ENCODE data around the gene FNDC1.
A peak's percentile ranks its signal among the peaks of the same experiment; 100 is the strongest.

FNDC1 gene

GRCh38 chr6:159212525-159213280 is 43.5 kb downstream of the FNDC1 start:
- no peak for DNase-seq (ENCODE audit: low spot score)

GRCh38 chr6:159213405-159213804 is 44.2 kb downstream of the FNDC1 start:
- no peak for DNase-seq (ENCODE audit: low spot score)

- DNase-seq (ENCODE audit: low spot score), result no peak
Measured at GRCh38 chr6:159214281-159214680, 45.1 kb downstream of the FNDC1 start.

GRCh38 chr6:159217595-159218275 is 48.5 kb downstream of the FNDC1 start:
- DNase-seq (ENCODE audit: low spot score), result no peak

- DNase-seq (ENCODE audit: low spot score), result no peak
Measured at GRCh38 chr6:159220093-159220492, 50.9 kb downstream of the FNDC1 start.

- DNase-seq (ENCODE audit: low spot score), result no peak
Measured at GRCh38 chr6:159221486-159222170, 52.4 kb downstream of the FNDC1 start.

GRCh38 chr6:159224452-159224851 is 55.3 kb downstream of the FNDC1 start:
- DNase-seq (ENCODE audit: low spot score), result no peak

- no peak for DNase-seq (ENCODE audit: low spot score)
Measured at GRCh38 chr6:159229651-159230051, 60.5 kb downstream of the FNDC1 start.

- DNase-seq (ENCODE audit: low spot score), result no peak
Measured at GRCh38 chr6:159232106-159232645, 63.0 kb downstream of the FNDC1 start.

- DNase-seq (ENCODE audit: low spot score), result no peak
Measured at GRCh38 chr6:159232751-159233150, 63.6 kb downstream of the FNDC1 start.

GRCh38 chr6:159233365-159234101 is 64.3 kb downstream of the FNDC1 start:
- no peak for DNase-seq (ENCODE audit: low spot score)

GRCh38 chr6:159234102-159234553 is 64.9 kb downstream of the FNDC1 start:
- DNase-seq (ENCODE audit: low spot score), result no peak

GRCh38 chr6:159238920-159239558 is 69.8 kb downstream of the FNDC1 start:
- no peak for DNase-seq (ENCODE audit: low spot score)

- DNase-seq (ENCODE audit: low spot score), result no peak
Measured at GRCh38 chr6:159249128-159249527, 79.9 kb downstream of the FNDC1 start.

- no peak for DNase-seq (ENCODE audit: low spot score)
Measured at GRCh38 chr6:159249752-159250151, 80.6 kb downstream of the FNDC1 start.

GRCh38 chr6:159250633-159251032 is 81.4 kb downstream of the FNDC1 start:
- no peak for DNase-seq (ENCODE audit: low spot score)

GRCh38 chr6:159252955-159253508 is 83.8 kb downstream of the FNDC1 start:
- peak; percentile 21 for DNase-seq (ENCODE audit: low spot score)

- DNase-seq (ENCODE audit: low spot score), result no peak
Measured at GRCh38 chr6:159254186-159254585, 85.0 kb downstream of the FNDC1 start.

- no peak for DNase-seq (ENCODE audit: low spot score)
Measured at GRCh38 chr6:159255434-159255951, 86.3 kb downstream of the FNDC1 start.

GRCh38 chr6:159256128-159256527 is 86.9 kb downstream of the FNDC1 start:
- DNase-seq (ENCODE audit: low spot score), result no peak

GRCh38 chr6:159257846-159258245 is 88.6 kb downstream of the FNDC1 start:
- no peak for DNase-seq (ENCODE audit: low spot score)

All from CD4-positive, alpha-beta T cell treated with Interleukin-15 for 4 hours (primary cell).